ENCODE measurements around the gene RFXANK.
"Not testable (repeated sequence)": the region's sequence is repeated elsewhere in the genome, so short reads cannot be mapped to it uniquely, and the experiment has no call there.

- not testable (repeated sequence) for TF ChIP-seq TCF7L2 (IDR thresholded peaks at IDR 0.05; ENCODE audit: borderline replicate concordance, low read depth, low read length); SCRT1 (tag by site-specific recombination; IDR thresholded peaks at IDR 0.05; ENCODE audit: borderline replicate concordance); ZBTB10 (tag by site-specific recombination; IDR thresholded peaks at IDR 0.05); ZNF239 (tag by site-specific recombination; IDR thresholded peaks at IDR 0.05)
These were observed 28.9 kb downstream of the RFXANK start for GRCh38 chr19:19221000-19221399.

Data from HEK293 (cell line).